IPS-18c (cell line): ENCODE measurements around the gene KIAA1191.

ENCODE experiments used
- H3K4me3 ChIP-seq: 2 replicates; pipeline ENCODE4 v1.7.0; 2013; ENCODE audit warnings: low read depth, mild to moderate bottlenecking, low read length, moderate library complexity; ENCODE audit not compliant: insufficient read depth
- H3K9me3 ChIP-seq: one replicate; pipeline ENCODE4 v1.6.1; 2013; ENCODE audit warnings: mild to moderate bottlenecking, low read length, moderate library complexity; ENCODE audit not compliant: control insufficient read depth, insufficient read depth

Gene KIAA1191

GRCh38 chr5:176373100-176373818 is 11.7 kb upstream of the KIAA1191 start:
- Histone ChIP-seq H3K4me3 (no peak overlapping the region), H3K9me3 (no peaks in the 10 kb centered on the region)

- H3K4me3 ChIP-seq: no peak overlapping the region
- peaks cover 2% of the 10 kb centered on the region for H3K9me3 ChIP-seq
These were observed 10.3 kb upstream of the KIAA1191 start for GRCh38 chr5:176371621-176372539.

- peaks cover 4% of the 10 kb centered on the region for H3K9me3 ChIP-seq
These were observed 8.6 kb upstream of the KIAA1191 start for GRCh38 chr5:176369934-176370711.

GRCh38 chr5:176368726-176369125 is 7.2 kb upstream of the KIAA1191 start:
- Histone ChIP-seq H3K9me3 (peaks cover 4% of the 10 kb centered on the region), H3K4me3 (no peak overlapping the region)

More at GRCh38 chr5:176369934-176370711, 8.6 kb upstream of the KIAA1191 start:
- H3K4me3 ChIP-seq: no peak overlapping the region

DNA sequence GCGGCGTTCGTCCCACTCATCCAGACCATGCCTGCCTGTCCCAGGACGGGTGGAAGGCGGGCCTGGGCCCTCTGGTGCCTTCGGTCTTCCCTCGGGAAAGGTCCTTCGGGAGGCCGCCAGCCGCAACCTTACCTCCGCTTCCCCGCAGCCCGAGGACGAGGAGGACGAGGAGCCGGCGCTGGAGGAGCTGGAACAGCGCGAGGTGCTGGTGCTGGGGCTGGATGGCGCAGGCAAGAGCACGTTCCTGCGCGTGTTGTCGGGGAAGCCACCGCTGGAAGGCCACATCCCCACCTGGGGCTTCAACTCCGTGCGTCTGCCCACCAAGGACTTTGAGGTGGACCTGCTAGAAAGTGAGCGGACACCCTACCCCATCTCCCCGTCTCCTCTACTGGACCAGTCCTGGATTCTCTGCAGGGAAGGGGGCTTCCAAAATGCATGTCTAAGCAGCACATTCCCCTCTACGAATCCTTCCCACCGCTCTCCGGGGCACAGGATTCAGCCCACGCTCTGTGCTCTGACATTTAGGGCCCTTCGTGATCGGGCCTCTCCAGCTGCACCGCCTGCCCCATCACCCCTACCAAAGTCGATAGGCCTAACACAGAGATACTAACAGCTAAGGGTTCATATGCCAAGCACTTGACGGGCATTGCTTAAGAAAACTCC is 4.8 kb upstream of the KIAA1191 start:
- Histone ChIP-seq H3K9me3 (peaks cover 4% of the 10 kb centered on the region), H3K4me3 (peak overlapping the region; percentile 77)

DNA sequence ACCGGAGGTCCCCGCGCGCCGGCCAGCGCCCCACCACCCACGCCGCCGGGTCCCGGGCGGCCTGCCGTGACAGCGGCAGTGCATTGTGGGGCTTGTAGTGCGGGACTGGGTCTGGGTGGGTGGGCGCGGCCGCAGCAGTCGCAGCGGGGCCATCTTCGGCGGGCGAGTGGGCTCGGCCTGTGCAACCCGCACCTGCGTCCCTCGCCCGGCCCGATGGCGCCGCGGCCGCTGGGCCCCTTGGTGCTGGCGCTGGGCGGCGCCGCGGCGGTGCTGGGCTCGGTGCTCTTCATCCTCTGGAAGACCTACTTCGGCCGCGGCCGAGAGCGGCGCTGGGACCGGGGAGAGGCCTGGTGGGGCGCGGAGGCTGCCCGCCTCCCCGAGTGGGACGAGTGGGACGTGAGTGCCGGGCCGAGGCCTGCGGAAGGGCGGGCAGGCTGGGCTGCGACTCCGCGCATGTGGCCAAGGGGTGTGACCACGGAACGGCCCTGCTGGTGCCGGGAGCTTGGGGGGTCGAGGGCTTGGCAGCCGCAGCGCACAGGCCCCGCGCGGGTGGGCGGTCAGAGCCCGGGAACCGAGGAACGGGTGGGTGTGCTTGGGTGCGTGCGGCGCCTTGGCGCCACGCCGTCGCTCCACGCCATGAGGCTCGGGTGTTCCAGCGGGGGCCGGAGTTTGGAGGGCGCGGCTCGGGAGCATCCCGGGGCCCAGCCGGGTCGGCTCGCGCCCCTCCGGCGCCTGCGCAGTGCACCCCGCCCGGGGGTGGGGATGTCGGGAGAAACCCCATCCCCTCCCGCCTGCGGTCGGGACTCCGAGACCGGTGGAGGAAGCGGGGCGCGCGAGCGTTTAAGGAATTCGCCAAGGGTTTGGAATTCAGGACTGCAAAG is 4.0 kb upstream of the KIAA1191 start, which contains the start of gene ARL10:
TSS of gene ARL10 (plus strand) at position 137 of the 881 bp plus-strand sequence. CDS start at position 214, 77 bp downstream.
- Histone ChIP-seq H3K4me3 (peak within 1 kb of the TSS; percentile 77), H3K9me3 (peaks cover 4% of the 10 kb centered on the region)

DNA sequence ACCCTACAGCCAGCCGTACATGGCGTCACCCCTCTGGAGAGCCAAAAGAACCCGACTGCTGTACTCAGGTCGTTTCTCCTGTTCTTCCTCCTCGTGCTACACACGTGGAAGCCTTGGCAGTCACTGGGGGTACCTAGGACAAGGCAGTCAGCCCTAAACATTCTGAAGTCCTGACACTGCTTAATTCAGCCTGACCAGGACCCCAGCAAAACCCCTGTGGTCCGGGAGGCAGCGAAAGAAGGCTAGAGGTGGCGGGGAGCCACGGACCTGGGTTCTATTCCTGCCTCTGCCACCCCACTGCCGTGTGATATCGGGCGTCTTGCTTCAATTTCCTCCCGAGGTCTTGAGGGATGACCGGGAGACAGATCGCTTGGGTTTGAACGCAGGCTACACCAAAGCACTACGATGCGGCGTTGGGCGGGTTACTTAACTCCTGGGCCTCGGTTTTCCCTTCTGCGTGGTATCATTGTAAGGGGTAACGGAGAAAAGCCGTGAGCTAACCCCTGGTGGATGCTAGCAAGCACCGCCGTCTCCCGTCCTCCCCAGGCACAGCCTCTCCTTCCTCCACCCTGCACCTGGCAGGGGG is 3.3 kb upstream of the KIAA1191 start:
- peak overlapping the region; percentile 77 for H3K4me3 ChIP-seq

DNA sequence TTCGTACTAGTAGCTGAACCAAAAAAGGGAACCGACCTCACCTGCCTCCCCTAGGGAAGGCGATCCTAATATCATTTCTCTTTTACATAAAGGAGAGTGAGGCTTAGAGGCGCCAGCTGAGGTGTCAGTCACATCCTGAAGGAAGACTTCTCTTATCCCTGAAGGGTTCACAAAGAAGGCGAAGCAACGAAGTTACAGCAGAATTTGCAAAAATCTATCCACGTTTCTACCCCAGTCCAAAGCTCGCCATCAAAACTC is 598 bp upstream of the KIAA1191 start:
- peak overlapping the region; percentile 98 for H3K4me3 ChIP-seq
- peaks cover 2% of the 10 kb centered on the region for H3K9me3 ChIP-seq

More for the DNA sequence above, 3.3 kb upstream of the KIAA1191 start:
- peaks cover 4% of the 10 kb centered on the region for H3K9me3 ChIP-seq

GRCh38 chr5:176360894-176361436 is 599 bp downstream of the KIAA1191 start:
- H3K9me3 ChIP-seq: no peaks in the 10 kb centered on the region
- H3K4me3 ChIP-seq: peak overlapping the region; percentile 98

- no peak overlapping the region for H3K4me3 ChIP-seq
- no peaks in the 10 kb centered on the region for H3K9me3 ChIP-seq
These were observed 1.9 kb downstream of the KIAA1191 start for GRCh38 chr5:176359658-176360057.

- Histone ChIP-seq H3K9me3 (no peaks in the 10 kb centered on the region), H3K4me3 (no peak overlapping the region)
These were observed 5.4 kb downstream of the KIAA1191 start for GRCh38 chr5:176356179-176356566.

DNA sequence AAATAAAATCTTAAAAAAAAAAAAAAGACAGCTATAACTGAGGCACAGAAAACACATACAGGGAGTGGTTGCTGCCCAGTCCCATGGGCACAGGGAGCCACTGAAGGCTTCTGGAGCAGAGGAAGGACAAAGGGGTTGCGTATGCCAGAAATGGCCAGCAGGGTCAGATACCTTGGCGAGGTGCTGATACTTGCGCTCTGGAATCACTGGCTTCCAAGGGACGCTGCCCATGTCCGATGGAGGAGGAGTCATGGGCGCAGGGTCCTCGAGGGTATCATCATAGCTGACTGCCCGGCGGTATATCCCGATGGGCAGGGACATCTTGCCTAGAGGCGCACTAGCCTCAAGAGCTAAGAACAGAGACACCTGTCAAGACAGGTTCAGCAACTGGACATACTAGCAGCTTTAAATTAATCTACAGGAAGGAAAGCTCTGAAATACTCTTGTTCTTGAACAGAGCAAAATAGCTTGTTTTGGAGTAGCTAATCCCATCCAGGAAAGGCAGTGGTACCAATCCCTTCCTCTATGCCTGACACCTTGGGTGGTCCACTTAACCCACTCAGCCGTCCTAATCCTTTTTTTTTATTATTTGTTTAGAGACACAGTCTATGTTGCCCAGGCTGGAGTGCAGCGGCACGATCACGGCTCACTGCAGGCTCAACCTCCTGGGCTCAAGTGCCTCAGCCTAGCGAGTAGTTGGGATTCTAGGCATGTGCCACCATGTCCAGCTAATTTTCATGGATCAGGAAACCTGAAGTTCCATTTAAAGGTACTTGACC is 6.0 kb downstream of the KIAA1191 start:
- no peak overlapping the region for H3K4me3 ChIP-seq
- no peaks in the 10 kb centered on the region for H3K9me3 ChIP-seq

DNA sequence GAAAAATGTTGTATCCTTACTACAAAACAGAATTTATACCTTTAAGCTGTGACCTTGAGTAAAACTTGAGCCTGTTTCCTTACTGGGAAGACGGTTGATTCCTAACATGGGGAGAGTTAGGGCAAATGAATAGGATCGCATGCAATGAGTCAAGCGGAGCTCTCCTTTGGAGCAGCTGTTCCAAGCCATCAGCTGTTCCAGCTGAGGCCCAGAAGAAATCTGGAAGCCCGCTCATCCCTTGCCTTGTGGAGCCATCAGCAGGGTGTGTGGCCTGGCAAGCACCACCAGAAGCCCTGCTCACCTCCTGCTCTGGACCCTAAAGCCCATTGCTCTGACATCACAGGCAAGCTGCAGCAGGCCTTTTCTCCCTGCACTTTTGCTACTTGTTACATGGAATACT is 8.0 kb downstream of the KIAA1191 start:
- no peak overlapping the region for H3K4me3 ChIP-seq
- H3K9me3 ChIP-seq: no peaks in the 10 kb centered on the region

DNA sequence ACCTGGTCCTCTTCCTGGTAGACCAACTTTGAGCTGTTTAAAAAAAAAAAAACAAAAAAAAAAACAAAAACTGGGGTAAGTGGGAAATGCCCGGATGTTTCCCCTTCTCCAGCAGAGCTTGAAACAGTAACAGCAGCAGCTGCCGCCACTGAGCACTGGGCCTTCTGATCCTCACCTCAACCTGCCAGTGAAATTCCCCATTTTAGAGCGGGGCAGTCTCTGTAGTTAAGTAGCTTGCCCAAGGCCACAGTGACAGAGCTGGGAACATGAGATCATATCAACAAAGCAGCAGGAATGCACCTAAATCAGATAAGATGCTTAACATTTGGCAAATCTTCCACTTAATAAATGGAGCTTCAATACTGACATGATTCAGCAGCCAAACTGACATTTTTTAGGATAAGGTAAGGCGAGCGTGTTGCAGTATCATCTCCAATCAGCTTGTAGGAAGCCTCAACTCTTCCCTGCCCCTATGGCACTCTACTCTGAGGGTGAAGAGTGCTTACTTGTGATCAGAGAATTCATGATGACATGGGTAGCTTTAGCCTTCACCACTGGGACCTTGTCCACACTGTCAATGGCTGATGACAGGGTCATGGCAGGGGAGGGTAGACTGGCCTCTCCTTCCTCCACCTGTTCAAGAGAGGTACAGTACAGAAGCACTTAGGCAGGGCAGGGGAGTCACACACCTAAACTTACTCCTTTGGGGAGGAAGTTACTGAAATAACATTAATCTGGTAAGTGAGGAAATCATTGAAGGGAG is 9.3 kb downstream of the KIAA1191 start:
- Histone ChIP-seq H3K9me3 (no peaks in the 10 kb centered on the region), H3K4me3 (no peak overlapping the region)
